Right lobe of liver (tissue), 6 donors: ENCODE measurements around the gene SCLT1. TPM values are rescaled to one million over a fixed set of nuclear protein-coding genes. Genes with fewer than 3 reads are reported as not detected.

ENCODE experiments used
- ATAC-seq, 4 donors: fragments of 200-7000 bp; cut with Tn5 transposase; one replicate each; pipeline ENCODE4 v1.9.1; 2020; ENCODE audit warnings: mild to moderate bottlenecking in 4 of 4, moderate library complexity in 4 of 4
- DNase-seq, 3 donors: peaks; one replicate each; pipeline ENCODE4 v3.0.0-alpha.2; 2020
- H3K27ac ChIP-seq, 3 donors: fragments of 200-600 bp; one replicate each; pipeline ENCODE4 v1.8.0; 2022
- H3K27me3 ChIP-seq, 2 donors: fragments of 200-600 bp; one replicate each; pipeline ENCODE4 v1.8.0; 2022
- H3K36me3 ChIP-seq, 4 donors: fragments of 200-600 bp; sonication (generic) in 1 of 4; one replicate each; pipeline versions ENCODE4 v1.5.1 to v1.8.0; 2017 to 2022; ENCODE audit warnings: control low read depth in 1 of 4
- H3K4me1 ChIP-seq, 4 donors: fragments of 200-600 bp; sonication (generic) in 1 of 4; one replicate each; pipeline versions ENCODE4 v1.5.1 to v1.8.0; 2017 to 2022; ENCODE audit warnings: control low read depth in 1 of 4
- H3K4me3 ChIP-seq, 3 donors: fragments of 200-600 bp; one replicate each; pipeline ENCODE4 v1.8.0; 2022
- H3K9me3 ChIP-seq, 4 donors: fragments of 200-600 bp; sonication (generic) in 1 of 4; one replicate each; pipeline versions ENCODE4 v1.5.1 to v1.8.0; 2017 to 2022; ENCODE audit warnings: control low read depth in 1 of 4
- CTCF ChIP-seq, 4 donors: fragments of 200-600 bp in 3 of 4; fragments of 450-650 bp in 1 of 4; IDR thresholded peaks; one replicate each; pipeline versions ENCODE4 v1.5.1 to v1.8.0; 2016 to 2022; ENCODE audit warnings: antibody characterized with exemption in 4 of 4, mild to moderate bottlenecking in 2 of 4
- POLR2A ChIP-seq: fragments of 450-650 bp; IDR thresholded peaks from one replicate; pipeline ENCODE4 v1.6.1; 2017; ENCODE audit warnings: antibody characterized with exemption, mild to moderate bottlenecking
- WGBS: methylation state at CpG from one replicate; pipeline ENCODE4 v1.1.6; 2018; ENCODE audit warnings: low coverage, low lambda C conversion rate; ENCODE audit not compliant: insufficient coverage; ENCODE audit errors: missing lambda C conversion rate; 5-methylcytosine and 5-hydroxymethylcytosine counted together
- intact Hi-C, 2 donors: fragments of 100-400 bp; cut with DNase I; formaldehyde crosslinking; loops; one replicate each; pipeline versions ENCODE4 v1.11.2 to v1.14.1; 2022
- total RNA-seq, 6 experiments: library from RNA; depleted of rRNA in 2 of 6; stranded (reverse); fragments of >200 nt in 2 of 6; fragmentation: NEBNext Ultra II Directional in 3 of 6; extraction: Animal tissue kit (Norgen Biotek cat#: 25700) in 3 of 6; gene quantifications; one replicate each; pipeline versions ENCODE4 v1.1.0 to v1.2.4, GENCODE V29; 2016 to 2023
- donor health status: DM: no; HTN: yes; CAD: no.
- donor health status: DM: no; HTN: no; CAD: no.
- donor health status: DM: no; HTN: no; CAD: no.
- donor health status: DM: no; HTN: yes; CAD: no.
- donor health status: DM: no; HTN: yes; CAD: no.

The SCLT1 gene
- total RNA-seq, 6 experiments from 2014 or later = 2.3 to 5.3 (median 3.7) TPM

- intact Hi-C loops = no loop called here
Measured at GRCh38 chr4:128853741-128854140, 239.6 kb downstream of the SCLT1 start.

GRCh38 chr4:128850252-128850651, 243.1 kb downstream of the SCLT1 start:
- intact Hi-C loops = no loop called here
- Histone ChIP-seq H3K4me3 (no peak overlapping the region), H3K9me3 (no peaks in the 10 kb centered on the region), H3K36me3 (peaks cover 0 to 68% (median 28%) of the 10 kb centered on the region in 4 donors), H3K27me3 (no peaks in the 10 kb centered on the region), H3K27ac (no peak overlapping the region), H3K4me1 (peaks cover 0 to 7% (median 2%) of the 10 kb centered on the region in 4 donors)
- TF ChIP-seq CTCF (IDR thresholded peaks at IDR 0.05) (no peak), POLR2A (no peak)
- DNase-seq = no peak
- 81% methylated on average over 4 of the region's 4 CpGs for WGBS
- ATAC-seq = no peak

More at GRCh38 chr4:128853741-128854140, 239.6 kb downstream of the SCLT1 start:
- Histone ChIP-seq H3K4me3 (no peak overlapping the region), H3K4me1 (no peaks in the 10 kb centered on the region), H3K27ac (no peak overlapping the region), H3K9me3 (no peaks in the 10 kb centered on the region), H3K27me3 (no peaks in the 10 kb centered on the region), H3K36me3 (peaks cover 0 to 84% (median 36%) of the 10 kb centered on the region in 4 donors)
- DNase-seq (no peak), ATAC-seq (no peak)
- TF ChIP-seq POLR2A = no peak
- no peak for TF ChIP-seq CTCF (IDR thresholded peaks at IDR 0.05)
- 88% methylated on average over 5 of the region's 5 CpGs for WGBS

- 94% methylated on average over 2 of the region's 3 CpGs for WGBS
- Histone ChIP-seq H3K27ac (no peak overlapping the region), H3K9me3 (no peaks in the 10 kb centered on the region), H3K4me1 (peaks cover 0 to 20% (median 8%) of the 10 kb centered on the region in 4 donors), H3K4me3 (no peak overlapping the region), H3K36me3 (peaks cover 0 to 58% (median 28%) of the 10 kb centered on the region in 4 donors), H3K27me3 (no peaks in the 10 kb centered on the region)
- TF ChIP-seq CTCF (IDR thresholded peaks at IDR 0.05) (no peak), POLR2A (no peak)
- intact Hi-C loops = no loop called here
- DNase-seq (no peak), ATAC-seq (no peak)
Measured at GRCh38 chr4:128848461-128848860, 244.9 kb downstream of the SCLT1 start.

- no peak for TF ChIP-seq CTCF (IDR thresholded peaks at IDR 0.05)
- no peak for TF ChIP-seq POLR2A
Measured at GRCh38 chr4:128847082-128847724, 246.1 kb downstream of the SCLT1 start.

More at GRCh38 chr4:128847082-128847724, 246.1 kb downstream of the SCLT1 start:
- no peak for DNase-seq
- H3K4me1 ChIP-seq = peaks cover 0 to 24% (median 8%) of the 10 kb centered on the region in 4 donors
- no peak for ATAC-seq
- peak overlapping the region in 1 of 3 donors; percentile 77 for H3K27ac ChIP-seq
- H3K27me3 ChIP-seq = no peaks in the 10 kb centered on the region
- H3K9me3 ChIP-seq = no peaks in the 10 kb centered on the region
- WGBS = 93% methylated on average over 5 of the region's 7 CpGs
- no peak overlapping the region for H3K4me3 ChIP-seq
- H3K36me3 ChIP-seq = peaks cover 0 to 48% (median 21%) of the 10 kb centered on the region in 4 donors
- intact Hi-C loops = no loop called here
